Measurements from ENCODE around the gene AQP5.

GRCh38 chr12:49930515-49931288, 31.0 kb upstream of the AQP5 start:
- peak in 1 of 6 experiments; percentile 52 for TF ChIP-seq CTCF (IDR thresholded peaks at IDR 0.05)
- TF ChIP-seq POLR2A (IDR thresholded peaks at IDR 0.05), result no peak
